ENCODE measurements around the gene OMA1.
A peak's percentile ranks its signal among the peaks of the same experiment; 100 is the strongest.
"Not testable (repeated sequence)": the region's sequence is repeated elsewhere in the genome, so short reads cannot be mapped to it uniquely, and the experiment has no call there.

Gene OMA1

DNA sequence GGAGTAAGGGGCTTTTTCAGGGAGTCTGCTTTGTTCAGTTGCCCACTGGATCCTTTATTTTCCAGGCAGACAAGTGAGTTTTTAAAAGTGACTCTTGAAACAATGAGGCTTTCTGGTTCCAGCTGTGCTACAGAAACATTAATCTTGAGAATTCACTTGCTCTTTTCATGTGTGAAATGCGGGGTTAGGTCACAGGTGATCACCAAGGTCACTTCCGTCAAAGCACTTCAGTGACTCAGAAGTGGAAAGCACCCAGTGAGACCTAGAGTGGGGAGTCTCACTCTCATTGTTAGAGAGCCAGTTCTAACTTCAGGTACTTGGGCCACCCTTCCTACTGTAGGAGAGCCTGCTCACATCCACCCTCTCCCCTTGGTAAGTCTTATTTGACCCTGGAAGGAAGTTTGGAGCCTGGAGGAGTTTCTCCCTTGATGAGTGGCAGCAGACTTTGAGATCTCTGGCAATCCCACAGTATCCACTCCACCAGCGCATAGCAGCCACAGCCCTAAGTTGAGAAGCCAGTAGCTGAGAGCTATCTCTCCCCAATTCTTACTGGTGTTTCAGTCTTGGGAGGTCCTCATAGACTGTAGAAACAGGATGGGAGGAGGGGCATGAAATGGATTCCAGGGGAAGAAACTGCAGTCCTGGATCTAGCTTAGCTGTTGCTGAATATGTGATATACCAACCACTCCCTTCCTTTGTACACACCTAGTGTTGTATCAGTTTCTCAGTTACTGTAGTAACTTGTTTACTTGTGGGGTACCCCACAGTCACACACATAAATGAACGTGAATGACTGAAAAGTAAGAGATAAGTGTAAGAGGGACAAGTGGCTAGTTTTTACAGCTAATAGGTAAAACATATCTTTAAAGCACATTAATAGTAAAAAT, 27.4 kb upstream of the OMA1 start:
- peak; percentile 17 for DNase-seq (ENCODE audit: low spot score)

DNA sequence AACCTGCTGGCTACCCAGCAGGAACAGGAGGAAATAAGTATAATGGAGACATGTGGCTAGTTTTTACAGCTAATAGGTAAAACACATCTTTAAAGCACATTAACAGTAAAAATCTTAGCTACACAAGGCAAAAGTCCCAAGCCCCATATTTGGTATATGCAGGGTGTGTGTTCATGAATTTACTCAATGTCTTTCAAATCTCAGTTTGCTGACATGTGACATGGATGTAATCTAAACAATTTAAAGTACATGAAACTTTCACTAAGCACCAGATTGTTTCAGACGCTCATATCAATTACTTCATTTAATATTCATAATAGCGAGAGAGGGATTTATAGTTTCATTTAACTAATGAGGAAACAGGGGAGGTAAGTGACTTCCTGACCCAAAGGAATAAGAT, 26.6 kb upstream of the OMA1 start:
- DNase-seq (ENCODE audit: low spot score) = no peak

GRCh38 chr1:58572690-58573089, 26.2 kb upstream of the OMA1 start:
- no peak for DNase-seq (ENCODE audit: low spot score)

GRCh38 chr1:58571616-58572015, 25.1 kb upstream of the OMA1 start:
- no peak for DNase-seq (ENCODE audit: low spot score)

- no peak for DNase-seq (ENCODE audit: low spot score)
These were observed 24.3 kb upstream of the OMA1 start for GRCh38 chr1:58570817-58571216.

- no peak for DNase-seq (ENCODE audit: low spot score)
These were observed 23.6 kb upstream of the OMA1 start for GRCh38 chr1:58570094-58570493.

- DNase-seq (ENCODE audit: low spot score) = no peak
These were observed 22.4 kb upstream of the OMA1 start for GRCh38 chr1:58568911-58569310.

GRCh38 chr1:58568271-58568860, 21.8 kb upstream of the OMA1 start:
- no peak for DNase-seq (ENCODE audit: low spot score)

GRCh38 chr1:58566339-58566738, 19.8 kb upstream of the OMA1 start:
- DNase-seq (ENCODE audit: low spot score) = no peak

DNA sequence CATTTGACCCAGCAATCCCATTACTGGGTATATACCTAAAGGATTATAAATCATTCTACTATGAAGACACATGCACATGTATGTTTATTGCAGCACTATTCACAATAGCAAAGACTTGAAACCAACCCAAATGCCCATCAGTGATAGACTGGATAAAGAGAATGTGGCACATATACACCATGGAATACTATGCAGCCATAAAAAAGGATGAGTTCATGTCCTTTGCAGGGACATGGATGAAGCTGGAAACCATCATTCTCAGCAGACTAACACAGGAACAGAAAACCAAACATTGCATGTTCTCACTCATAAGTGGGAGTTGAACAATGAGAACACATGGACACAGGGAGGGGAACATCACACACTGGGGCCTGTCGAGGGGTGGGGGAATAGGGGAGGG, 17.2 kb upstream of the OMA1 start:
- not testable (repeated sequence) for DNase-seq (ENCODE audit: low spot score)

DNA sequence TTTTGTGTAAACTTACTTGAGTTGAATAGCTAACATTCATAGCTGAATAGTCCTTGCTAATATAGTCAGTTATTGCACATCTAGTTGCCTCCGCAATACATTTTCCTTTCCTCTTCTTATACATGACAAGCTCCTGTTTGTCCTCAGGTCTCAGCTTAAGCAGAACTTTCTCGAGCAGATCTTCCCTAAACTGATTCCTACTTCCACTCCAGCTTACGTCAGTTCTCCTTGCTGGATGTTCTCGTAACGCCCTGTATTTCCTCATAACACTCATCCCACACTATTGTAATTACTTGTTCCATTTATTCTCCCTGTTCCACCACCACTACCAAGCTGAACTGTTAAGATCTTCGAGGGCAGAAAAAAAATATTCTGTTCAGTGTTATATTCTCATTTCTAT, 15.1 kb upstream of the OMA1 start:
- no peak for DNase-seq (ENCODE audit: low spot score)

DNA sequence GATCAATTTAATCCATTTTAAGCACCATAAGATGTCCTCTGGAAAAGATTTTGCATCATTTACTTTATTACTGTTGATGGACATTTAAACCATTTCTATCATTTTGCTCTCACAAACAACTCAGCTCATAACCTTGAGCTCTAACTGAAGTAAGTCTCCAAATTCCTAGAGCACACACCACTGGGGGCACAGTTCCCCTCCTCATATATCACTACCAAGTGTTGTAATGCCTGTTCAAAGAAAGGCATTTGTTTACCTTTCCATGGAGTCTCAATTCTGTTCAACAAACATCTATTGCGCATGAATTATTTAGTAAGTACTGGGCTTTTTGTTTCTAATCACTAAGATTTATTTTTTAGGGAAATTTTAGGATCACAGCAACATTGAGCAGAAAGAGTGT, 8.9 kb upstream of the OMA1 start:
- no peak for DNase-seq (ENCODE audit: low spot score)

GRCh38 chr1:58551186-58552140, 4.9 kb upstream of the OMA1 start:
- no peak for DNase-seq (ENCODE audit: low spot score)

DNA sequence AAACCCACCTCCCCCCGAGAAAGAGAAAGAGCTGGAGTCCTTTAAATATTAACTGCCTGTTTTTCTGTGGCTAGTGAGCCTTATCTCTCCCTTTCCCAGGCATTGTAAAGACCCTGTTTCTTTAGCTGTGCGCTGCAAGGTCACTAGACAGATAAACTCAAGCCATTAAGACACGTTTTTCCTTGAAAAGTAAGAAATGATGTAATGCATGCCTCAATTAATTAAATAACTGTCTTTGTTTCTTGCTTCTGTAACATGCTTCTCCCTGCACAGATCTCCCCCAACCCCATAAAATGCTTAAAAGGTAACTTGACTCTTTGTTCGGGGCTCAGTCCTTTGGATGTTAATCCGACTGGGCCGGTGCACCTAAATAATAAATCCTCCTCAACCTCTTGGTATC, 2.8 kb upstream of the OMA1 start:
- not testable (repeated sequence) for DNase-seq (ENCODE audit: low spot score)

DNA sequence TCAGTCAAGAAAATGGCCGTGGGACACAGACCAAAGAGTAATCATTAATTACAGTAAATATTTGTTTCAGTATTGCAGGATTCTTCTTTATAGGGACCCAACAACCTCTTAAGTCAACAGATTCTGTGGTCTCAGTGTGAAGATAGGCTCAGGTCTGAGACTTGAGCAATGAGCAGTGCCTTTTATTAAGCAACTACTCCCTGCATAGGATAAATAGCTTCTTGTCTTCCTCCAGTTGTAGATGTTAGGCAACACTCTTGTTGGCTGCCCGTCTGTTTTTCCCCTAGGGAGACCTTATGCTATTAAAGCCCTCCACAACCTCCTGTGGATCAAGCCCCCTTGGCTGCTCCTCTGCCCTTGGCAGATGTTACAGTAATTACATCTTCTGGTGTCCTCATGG, 1.8 kb upstream of the OMA1 start:
- no peak for DNase-seq (ENCODE audit: low spot score)

- DNase-seq (ENCODE audit: low spot score) = peak; percentile 71
These were observed 671 bp downstream of the OMA1 start for GRCh38 chr1:58545591-58546519.

DNA sequence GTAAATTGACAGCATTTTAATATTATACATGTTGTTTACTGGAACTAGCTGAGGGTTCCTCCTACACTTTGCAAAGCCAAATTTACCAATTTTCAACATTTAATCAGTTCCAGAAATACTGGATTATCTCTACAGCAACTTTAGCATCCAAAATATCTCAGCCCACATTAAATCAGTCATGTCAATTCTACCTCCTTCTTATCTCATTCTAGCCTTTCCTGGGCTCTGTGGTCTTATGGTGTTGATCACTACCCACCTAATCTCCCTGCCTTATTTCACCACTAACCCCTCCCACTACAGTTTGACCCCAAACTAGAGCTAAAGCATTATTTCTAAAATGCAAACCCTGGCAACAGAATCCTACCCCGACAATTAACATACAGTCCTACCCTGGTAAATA, 3.3 kb downstream of the OMA1 start:
- no peak for DNase-seq (ENCODE audit: low spot score)

GRCh38 chr1:58539553-58539952, 7.0 kb downstream of the OMA1 start:
- no peak for DNase-seq (ENCODE audit: low spot score)

GRCh38 chr1:58538821-58539220, 7.7 kb downstream of the OMA1 start:
- no peak for DNase-seq (ENCODE audit: low spot score)

- not testable (repeated sequence) for DNase-seq (ENCODE audit: low spot score)
These were observed 14.7 kb downstream of the OMA1 start for GRCh38 chr1:58531842-58532241.

- no peak for DNase-seq (ENCODE audit: low spot score)
These were observed 17.2 kb downstream of the OMA1 start for GRCh38 chr1:58529284-58529683.
